NAMALWA (cell line): ENCODE measurements around the gene CD163L1.
"Not testable (repeated sequence)": the region's sequence is repeated elsewhere in the genome, so short reads cannot be mapped to it uniquely, and the experiment has no call there.

Experiments used
- DNase-seq: peaks from one replicate; pipeline ENCODE4 v3.0.0-alpha.2; 2015; ENCODE audit warnings: low spot score

The CD163L1 gene

DNA sequence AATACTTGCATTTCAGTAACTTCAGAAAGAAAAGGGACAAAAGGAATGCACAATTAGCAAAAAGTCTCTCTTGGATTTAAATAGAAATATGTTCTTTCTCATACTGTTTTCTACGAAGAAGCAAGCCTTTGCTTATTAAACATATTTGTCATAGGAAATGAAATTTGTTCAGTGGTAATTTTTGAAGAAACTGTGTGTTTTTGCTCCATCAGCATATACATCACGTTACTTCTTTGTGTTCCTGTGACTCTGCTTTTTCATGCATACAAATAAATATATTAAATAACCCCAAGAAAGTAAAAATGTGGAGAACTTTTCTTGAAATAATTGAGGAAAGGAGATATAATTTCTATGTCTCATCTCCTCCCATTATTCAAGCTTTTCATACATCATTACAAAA is 39.7 kb downstream of the CD163L1 start:
- no peak for DNase-seq

DNA sequence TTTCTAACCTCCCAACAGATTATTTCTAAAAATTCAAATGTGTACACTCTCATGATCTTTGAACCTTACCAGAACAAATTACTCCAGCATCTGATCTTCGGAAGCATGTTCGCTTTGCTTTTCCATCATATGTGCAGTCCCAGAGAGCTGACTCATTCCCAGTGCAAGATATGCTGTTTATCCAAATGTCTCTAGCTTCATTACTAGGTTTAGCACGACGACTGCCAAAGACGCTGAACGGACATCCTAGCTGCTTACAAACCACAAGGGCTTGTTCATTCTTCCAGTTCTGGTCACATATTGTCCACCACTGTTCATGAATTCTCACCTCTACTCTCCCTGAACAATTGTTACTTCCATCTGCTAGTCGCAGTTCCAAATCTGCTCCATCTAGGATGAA is 40.5 kb downstream of the CD163L1 start:
- no peak for DNase-seq

DNA sequence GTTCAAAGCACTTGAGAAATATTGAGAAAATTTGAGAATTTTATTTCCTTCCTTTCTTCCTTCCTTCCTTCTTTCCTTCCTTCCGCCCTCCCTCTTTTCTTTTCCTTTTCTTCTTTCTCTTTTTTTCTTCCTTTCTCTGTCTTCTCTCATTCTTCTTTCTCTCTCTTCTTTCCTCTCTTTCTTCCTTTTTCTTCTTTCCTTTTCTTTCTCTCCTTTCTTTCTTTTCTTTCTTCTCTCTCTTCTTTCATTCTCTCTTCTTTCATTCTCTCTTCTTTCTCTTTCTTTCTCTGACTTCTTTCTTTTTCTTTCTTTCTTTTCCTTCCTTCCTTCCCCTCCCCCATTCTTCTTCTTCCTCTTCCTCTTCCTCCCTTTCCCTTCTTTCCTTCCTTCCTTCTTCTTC is 44.9 kb downstream of the CD163L1 start:
- no peak for DNase-seq

DNA sequence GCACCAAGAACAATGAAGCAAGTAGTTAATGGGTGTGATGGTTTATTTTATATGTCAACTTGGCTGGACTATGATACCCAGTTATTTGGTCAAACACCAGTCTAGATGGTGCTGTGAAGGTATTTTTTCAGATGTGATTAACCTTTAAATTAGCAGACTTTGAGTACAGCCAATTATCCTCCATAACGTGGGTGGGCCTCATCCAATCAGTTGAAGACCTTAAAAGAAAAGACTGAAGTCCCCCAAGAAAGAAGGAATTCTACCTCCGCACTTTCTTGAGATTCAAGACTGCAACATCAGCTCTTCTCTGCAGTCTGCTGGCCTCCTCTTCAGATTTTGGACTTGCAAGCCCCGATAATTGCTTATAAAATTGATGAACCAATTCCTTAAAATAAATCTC is 47.5 kb downstream of the CD163L1 start:
- DNase-seq: no peak

DNA sequence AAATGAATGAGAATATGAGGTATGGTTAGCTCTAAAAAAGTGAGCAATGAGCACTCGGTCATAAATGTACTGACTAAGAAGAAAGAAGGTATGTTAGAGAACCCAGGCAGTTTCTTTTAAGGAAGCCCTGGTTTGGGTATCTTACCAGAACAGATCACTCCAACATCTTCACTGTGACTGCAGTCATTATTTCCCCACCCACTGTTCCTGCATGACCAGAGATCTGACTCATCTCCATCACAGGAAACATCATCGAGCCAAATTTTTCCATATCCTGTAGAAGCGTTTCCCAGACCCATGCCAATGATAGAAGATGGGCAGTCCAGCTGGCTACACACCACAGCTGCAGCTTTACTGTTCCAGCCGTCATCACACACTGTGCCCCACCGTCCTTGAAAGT is 48.0 kb downstream of the CD163L1 start:
- DNase-seq: no peak

DNA sequence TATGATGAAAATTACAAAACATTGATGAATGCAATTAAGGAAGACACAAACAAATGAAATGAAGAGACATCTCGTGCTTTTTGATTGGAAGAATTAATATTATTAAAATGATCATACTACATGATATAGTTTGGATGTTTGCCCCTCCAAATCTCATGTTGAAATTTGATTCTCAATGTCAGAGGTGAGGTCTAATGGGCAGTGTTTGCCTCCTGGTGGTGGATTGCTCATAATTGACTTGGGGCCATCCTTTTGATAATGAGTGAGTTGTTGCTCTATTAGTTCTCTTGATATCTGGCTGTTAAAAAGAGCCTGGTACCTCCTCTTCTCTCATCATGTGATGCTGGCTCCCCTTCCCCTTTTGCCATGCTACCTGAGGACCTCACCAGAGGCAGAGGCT is 56.7 kb downstream of the CD163L1 start:
- DNase-seq: no peak

DNA sequence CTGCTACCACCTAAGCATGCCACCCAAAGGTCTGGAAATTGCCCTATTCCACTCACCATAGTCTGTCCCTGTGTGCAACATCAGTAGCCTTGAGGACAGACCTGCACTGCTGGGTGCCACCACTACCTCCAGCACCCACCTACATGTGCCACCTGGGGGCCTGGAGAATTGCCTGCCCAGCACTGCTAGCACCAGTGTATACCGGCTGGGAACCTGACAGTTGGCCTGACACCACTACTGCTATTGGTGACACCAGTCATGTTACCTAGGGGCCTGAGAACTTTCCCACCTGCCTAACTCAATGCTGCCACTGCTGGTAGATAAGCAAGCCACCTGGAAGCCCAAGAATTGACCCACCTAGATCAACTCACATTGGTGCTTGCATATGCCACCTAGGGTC is 60.8 kb downstream of the CD163L1 start:
- DNase-seq: no peak

DNA sequence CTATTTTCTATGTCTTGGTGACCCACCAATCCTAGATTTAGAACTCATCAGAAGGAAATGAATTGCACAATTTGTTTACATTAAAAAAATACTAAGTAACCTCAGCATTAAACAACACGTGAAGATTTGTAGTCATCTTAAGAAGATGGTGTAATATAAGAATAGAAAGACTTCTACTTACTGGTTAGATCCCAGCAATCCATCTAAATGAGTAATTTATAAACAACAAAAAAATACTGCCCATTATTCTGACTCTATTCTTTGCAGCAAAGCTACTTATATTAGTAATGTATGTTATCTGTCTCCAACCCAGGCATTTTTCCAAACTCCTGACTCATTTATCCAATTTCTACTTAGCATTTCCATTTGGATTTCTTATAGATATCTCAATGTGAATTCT is 67.8 kb downstream of the CD163L1 start:
- DNase-seq: no peak

DNA sequence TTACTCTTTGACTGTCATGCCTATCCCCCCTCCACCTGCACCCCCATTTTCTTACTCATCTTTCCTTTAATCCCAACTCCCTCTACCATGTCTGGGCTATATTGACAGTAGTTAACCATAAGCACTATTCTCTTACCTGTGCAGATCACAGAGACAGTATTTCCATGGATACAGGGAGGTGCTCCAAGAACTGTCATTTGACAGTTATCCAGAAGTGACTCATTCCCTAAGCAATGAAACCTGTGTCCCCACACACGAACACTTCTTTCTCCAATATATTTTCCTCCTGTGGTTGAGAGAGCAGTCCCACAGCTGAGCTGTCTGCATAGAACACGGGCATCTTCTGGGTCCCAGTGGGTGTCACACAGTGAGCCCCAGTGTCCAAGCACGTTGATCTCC is 68.8 kb downstream of the CD163L1 start:
- no peak for DNase-seq

DNA sequence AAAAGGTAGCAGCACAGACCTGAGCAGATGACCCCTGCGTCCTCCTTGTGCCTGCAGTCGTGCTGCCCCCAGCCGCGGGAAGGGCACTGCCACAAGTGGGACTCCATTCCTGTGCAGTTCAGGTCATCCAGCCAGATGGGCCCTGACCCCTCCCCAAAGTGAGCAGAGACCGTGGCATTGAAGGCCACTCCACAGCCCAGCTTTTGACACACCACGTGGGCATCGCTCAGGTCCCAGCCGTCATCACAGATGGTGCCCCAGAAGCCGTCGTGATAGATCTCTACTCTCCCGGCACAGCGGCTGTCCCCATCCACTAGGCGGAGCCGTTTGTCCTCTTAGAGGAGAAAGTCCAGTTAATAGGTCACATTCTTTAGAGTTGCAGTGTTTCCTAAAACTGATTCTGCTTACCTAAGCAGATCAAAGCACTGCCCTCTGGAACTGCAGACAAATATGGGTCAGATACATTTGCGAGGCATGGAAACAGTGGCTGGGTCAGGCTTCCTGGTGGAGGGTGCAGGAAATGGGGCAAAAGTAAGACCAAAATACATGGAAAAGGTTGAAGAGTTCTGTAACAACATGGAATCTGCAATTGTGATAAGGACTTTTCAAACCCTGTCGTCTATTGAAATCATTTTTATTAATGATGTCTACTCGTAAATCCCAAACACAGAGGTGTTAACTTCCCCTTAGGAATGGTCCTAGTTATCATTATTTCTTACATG is 69.4 kb downstream of the CD163L1 start:
- DNase-seq: peak; percentile 62

DNA sequence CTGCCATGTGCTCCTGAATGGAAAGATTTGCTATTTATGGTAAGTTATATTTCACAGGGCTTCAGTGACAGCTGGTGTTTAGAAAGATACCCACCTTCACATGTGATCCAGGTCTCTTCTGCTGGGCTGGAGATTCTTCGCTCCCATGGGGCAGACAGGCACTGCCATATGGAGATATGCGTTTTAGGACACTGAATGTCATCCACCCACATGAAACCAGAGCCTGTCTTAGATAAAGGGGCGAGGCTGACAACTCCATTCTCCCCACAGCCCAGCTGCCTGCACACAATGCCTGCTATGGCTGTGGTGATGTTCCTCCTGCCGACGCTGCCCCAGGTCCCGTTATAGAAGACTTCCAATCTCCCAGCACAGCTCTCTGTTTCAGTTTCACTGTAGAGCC is 70.7 kb downstream of the CD163L1 start:
- DNase-seq: no peak

DNA sequence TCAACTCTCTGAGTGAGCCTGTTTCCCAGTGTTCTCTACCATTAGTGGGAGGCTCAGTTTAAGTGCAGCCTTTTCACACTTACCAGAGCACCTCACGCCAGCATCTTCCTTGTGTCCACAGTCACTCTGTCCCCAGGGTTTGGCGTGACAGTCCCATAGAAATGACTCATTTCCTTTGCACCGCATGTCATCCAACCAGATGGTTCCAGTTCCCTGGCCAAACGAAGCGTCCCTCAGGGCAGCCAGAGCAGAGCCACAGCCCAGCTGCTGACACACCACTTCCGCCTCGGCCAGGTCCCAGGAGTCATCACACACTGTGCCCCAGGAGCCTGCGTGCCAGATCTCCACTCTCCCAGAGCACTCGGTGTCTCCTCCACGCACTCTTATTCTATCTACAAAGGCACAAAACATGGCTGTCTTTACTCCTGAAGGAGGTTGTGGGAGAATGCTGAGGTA is 74.7 kb downstream of the CD163L1 start:
- no peak for DNase-seq

DNA sequence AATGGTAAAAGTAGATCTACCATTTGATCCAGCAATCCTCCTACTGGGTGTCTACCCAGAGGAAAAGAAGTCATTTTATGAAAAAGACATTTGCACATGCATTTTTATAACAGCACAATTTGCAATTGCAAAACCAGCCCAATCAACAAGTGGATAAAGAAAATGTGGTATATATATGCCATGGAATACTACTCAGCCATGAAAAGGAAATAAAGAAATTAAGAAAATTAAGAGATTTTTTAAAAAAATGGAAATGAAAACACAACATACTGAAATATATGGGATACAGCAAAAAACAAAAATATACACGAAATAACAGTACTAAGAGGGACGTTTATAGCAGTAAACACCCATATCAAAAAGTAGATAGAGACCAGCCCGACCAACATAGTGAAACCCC is 81.2 kb downstream of the CD163L1 start:
- DNase-seq: no peak

DNA sequence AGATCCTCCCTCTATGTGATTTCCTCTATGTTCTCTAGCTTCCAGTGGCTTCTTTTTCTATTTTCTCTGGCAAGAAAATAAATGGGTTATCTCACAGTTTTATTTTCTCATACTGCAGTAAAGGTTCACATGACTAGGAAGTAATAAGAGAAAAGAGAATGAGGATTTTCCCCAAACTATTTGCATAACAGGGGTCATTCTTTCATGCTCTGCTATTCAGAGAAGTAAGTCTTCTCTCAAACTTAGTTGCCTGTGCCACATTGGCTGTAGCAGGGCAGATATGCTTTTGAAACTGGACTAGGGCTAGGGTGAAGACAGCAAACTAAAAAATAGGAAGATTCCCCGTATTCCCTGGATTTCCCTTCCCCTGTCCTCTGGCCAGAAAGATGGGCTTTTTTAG is 82.7 kb downstream of the CD163L1 start:
- DNase-seq: no peak

DNA sequence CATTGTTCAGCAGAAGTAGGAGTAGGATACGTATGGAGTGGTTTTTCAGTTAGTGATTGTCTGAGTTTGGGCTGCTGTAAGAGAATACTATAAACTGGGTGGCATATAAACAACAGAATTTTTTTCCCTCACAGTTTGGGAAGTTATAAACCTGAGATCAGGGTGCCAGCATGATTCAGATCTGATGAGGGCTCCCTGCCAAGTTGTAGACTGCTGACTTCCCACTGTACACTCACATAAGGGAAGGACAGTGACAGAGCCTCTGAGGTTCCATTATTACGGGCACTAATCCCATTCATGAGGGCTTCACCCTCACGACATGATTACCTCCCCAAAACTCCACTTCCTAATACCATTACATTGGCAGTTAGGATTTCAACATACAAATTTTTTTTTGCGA is 89.4 kb downstream of the CD163L1 start:
- no peak for DNase-seq

DNA sequence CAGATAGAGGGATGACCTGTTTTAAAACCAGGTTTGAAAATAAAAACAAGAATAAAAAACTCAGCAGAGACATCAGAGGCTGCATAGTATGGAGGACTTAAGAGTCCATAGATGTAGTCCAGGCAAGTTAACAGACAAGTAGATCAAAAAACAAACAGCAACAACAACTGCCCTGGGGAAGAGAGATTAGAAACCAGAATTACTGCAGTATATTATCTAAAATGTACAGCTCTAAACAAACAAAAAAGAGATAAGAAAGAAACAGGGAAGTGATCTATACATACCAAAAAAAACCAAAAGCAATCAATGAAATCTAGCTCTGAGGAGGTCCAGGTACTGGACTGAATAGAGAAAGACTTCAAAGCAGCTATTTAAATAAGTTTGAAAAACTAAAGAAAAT is 91.3 kb downstream of the CD163L1 start:
- no peak for DNase-seq

DNA sequence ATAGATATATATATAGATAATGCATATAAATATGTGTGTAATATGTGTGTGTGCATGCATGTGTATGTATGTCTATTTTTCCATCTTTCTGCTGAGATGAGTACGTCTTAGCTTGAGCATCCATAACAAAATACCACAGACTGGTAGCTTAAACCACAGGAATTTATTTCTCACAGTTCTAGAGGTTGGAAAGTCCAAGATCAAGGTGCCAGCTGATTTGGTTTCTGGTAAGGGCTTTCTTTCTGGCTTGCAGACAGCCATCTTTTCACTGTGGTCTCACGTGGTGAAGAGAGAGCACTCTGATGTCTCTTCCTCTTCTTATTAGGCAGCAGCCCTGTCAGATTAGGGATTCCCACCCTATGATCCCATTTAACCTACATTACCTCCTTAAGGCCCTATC is 92.8 kb downstream of the CD163L1 start:
- DNase-seq: no peak

DNA sequence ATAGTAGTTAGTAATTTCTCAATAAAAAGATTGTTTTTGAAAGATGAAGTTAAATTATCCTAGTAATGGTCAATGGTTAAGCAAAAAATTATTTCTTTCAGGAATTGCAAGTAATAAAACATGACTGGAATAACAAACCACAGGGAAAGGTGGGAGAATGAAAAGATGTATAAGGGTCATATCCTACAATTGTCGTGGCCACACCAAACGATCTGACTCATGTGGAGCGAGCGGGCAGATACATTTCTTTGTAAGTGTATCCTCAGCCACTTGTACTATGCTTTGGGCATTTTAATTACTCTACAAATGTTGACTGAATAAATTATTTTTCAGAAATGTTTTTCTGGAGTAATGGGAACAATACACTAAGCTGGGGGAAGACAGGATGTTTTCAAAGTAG is 94.5 kb downstream of the CD163L1 start:
- DNase-seq: no peak

DNA sequence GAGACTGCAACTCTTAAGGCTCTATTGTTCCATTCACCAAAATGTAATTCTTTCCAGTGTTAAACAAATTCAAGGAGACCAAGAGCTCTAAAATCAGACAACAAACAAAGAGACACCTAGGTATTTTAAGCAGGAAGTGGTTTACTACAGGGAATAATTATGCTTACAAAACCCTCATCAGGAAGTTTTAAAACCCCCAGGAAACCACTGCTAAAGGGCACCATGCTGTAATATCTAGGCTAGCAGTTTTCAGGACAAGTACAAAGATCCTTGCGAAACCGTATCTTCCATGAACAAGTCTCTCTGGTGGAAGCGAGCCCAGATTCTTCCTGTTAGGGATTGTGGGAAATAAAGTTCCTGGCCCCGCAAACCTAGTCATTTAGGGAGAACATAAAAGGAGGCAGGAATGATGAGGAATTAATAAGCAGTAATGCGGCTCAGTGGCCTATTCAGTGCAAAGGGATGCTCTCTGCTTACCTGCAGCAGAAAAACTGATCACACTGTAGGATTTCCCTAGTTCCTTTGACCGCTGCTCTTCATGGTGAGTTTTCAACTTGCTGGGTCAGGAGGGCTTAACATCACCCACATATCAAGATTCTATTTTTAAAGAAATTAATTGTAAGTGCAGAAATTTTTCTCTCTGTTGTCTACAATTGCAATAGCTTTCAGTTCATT is 97.3 kb downstream of the CD163L1 start:
- no peak for DNase-seq

DNA sequence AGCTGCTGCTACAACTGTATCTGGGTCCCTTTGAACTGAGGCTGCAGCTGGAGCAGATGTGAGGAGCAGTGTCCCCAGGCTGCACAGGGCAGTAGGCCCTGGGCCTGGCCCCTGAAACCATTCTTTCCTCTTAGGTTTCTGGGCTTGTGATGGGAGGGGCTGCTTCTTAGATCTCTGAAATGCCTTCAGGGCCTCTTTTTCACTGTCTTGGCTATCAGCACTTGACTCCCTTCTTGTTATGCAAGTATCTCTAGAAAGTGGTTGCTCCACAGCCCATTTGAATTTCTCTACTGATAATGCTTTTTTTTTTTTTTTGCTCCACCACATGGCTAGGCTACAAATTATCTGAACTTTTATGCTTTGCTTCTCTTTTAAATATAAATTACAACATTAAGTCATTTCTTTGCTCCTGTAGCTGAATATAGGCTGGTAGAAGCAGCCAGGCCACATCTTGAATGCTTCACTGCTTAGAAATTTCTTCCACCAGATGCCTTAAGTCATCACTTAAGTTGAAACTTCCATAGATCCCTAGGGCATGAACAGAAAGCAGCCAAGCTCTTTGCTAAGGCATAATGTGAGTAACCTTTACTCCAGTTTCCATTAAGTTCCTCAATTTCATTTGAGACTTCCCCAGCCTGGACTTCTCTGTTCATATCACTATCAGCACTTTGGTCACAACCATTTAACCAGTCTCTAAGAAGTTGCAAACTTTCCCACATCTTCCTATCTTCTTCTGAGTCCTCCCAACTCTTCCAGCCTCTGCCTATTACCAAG is 98.9 kb downstream of the CD163L1 start:
- no peak for DNase-seq

DNA sequence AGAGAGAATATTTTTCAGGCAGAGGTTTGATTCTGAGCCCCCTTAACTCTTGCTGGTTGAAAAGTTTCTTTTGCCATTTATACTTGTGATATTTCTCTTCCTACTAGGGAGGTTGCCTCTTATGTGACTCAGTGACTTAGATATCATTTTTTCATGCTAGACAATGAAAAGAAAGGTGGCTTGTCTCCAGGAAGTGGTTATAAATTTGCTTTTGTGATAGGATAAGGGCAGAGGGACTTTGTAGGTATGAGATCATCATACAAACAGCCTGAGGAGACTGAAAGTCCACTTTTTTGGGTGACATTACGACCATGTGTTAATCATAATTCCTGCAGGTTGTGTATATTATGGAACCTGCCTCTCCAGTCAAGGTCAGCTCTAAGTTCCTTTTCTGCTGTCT is 104.3 kb downstream of the CD163L1 start:
- no peak for DNase-seq

DNA sequence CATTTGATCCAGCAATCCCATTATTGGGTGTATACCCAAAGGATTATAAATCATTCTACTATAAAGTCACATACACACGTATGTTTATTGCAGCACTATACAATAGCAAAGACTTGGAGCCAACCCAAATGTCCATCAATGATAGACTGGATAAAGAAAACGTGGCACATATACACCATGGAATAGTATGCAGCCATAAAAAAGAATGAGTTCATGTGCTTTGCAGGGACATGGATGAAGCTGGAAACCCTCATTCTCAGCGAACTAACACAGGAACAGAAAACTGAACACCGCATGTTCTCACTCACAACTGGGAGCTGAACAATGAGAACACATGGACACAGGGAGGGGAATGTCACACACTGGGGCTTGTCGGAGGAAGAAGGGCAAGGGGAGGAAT is 106.2 kb downstream of the CD163L1 start:
- DNase-seq: not testable (repeated sequence)

DNA sequence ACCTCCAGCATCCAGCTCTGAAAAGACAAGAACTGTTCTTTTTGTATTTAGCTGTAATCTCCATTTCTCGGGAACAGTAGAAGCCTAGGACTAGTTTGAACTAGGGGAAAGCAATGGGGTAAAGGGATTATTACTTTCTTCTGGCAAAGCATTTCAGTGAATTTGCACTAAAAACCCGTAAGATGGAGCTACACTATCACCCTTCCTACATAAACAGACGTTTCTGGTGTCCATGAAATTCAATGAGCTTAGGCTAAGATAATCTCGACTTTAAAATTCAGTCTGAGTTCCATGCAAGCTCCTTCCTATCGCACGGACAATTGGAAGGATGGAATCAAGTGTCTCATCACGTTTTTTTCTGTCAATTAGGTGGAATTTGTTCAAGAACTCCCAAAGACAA is 116.0 kb downstream of the CD163L1 start:
- DNase-seq: no peak
